ENCODE data around the gene HSPA6.
"Not testable (repeated sequence)": the region's sequence is repeated elsewhere in the genome, so short reads cannot be mapped to it uniquely, and the experiment has no call there.

DNA sequence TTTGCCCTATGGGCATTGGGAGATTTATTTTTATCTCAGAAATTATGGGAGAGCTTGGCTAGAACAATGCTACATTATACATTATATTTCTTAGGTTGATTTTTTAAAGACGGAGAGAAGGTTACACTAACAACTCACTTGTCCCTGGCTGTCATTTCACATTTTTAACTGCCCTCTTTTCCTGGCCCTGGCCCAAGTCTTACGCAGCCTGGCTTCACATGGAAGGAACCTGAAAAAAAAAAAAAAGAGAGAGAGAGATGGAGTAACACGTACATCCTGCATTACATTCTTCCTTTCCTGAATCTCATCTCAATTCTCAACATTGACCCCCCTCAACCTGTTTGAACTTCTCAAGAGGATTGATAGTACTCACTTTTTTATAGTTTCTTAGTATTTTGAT is 4.2 kb downstream of the HSPA6 start:
- not testable (repeated sequence) for TF ChIP-seq POLR2A, POLR2AphosphoS5 (IDR thresholded peaks at IDR 0.05; ENCODE audit: low read depth, low read length)
